Measurements from ENCODE around the gene ALAD.
A peak's percentile ranks its signal among the peaks of the same experiment; 100 is the strongest.
"Not testable (repeated sequence)": the region's sequence is repeated elsewhere in the genome, so short reads cannot be mapped to it uniquely, and the experiment has no call there.

Gene ALAD

DNA sequence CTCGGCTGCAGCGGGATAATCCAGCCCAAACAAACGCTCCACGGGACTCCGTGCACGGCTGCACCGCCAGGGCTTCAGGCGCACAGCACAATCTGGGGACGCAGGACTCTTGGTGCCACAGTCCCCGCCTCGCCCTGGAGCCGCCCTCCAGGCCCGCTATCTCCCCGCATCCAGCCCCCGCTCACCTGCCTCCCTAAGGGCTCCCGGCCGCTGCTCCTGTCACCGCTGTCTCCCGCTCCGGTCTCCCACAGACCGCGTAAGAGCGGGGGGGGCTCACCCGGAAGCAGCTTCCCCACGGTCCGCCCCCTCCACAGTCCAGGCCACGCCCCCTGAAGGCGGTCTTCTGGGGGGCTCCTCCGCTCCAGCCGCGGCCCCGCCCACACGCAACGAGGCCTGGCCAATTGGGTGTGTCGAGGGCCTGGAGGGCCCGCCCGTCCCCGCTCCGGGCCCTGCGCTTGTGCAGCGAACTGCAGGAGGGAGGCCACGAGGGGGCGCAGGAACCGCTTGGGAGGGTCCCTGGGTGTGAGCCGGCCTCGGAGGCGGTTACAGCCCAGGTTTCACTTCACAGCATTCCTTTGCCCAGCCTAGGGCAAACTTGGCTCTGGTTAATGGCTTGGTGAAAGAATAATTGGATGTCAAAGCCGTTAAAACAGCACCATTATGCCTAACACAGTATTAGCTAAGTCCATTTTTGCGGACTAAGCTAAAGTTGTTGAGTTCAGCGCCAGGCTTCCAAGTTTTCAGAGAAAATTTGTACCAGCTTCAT lies at the start of gene ALAD:
TSS of gene ALAD (minus strand) at position 258 of the 766 bp plus-strand sequence. CDS start 7,725 bp downstream, outside the sequence.
- DNase-seq (ENCODE audit: low read depth): peak; percentile 99

DNA sequence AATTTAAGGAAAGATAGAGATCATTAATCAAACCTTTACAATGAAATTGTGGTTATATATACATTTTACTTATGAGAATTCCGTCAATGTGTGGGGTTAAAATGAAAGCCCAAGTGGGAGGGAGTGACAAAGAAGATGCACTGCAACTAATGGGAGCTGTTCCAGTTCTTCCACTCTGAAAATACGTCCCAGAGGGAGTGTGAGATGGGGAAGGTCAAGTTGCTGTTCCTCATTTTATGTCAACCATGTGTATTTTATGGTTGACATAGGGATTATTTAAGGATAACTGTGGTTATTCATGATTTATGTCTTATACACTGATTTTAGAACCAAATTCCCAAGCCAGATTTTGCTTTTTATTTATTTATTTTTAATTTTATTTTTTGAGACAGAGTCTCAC lies 48.3 kb upstream of the ALAD start:
- DNase-seq (ENCODE audit: low read depth): no peak

GRCh38 chr9:113446323-113446740 lies 45.2 kb upstream of the ALAD start:
- no peak for DNase-seq (ENCODE audit: low read depth)

- no peak for DNase-seq (ENCODE audit: low read depth)
These were observed 43.7 kb upstream of the ALAD start for GRCh38 chr9:113444736-113445135.

GRCh38 chr9:113437716-113438115 lies 36.6 kb upstream of the ALAD start:
- not testable (repeated sequence) for DNase-seq (ENCODE audit: low read depth)

DNA sequence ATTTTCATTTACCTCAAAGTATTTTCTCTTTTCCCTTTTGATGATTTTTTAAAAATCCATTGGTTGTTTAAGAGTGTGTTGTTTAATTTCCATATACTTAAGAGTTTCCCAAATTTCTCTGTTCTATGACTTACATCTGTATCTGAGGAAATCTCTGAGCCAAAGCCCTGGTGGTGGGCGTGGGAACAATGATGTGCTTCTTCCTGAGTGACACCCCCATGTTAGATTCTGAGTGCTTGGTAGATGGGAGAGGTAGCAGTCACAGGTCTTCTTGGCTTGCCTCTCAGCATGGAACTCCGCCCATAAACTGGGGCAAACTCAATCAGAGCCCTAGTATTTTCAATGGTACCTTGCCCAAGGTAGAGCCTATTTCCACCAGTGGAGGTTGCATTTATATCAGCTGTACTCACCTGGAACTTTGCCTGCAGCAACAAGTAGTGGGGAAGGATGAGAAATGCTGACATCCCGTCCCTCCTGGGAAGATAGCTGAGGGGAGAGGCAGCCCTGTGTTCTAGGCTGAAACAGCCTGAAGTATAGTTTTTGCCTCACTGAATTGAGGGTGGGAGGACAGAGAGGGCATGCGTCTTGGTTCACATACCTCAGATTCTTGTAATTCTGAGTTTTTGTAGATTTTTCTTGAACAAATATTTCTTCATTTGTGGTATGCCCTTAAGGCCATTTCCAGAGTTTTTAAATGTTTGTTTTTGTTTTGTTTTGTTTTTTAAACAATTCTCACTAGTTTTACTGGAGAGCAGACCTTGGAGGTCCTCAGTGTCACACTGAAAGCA lies 35.8 kb upstream of the ALAD start:
- no peak for DNase-seq (ENCODE audit: low read depth)

GRCh38 chr9:113431191-113431590 lies 30.1 kb upstream of the ALAD start:
- DNase-seq (ENCODE audit: low read depth): no peak

GRCh38 chr9:113428062-113428615 lies 27.1 kb upstream of the ALAD start:
- no peak for DNase-seq (ENCODE audit: low read depth)

DNA sequence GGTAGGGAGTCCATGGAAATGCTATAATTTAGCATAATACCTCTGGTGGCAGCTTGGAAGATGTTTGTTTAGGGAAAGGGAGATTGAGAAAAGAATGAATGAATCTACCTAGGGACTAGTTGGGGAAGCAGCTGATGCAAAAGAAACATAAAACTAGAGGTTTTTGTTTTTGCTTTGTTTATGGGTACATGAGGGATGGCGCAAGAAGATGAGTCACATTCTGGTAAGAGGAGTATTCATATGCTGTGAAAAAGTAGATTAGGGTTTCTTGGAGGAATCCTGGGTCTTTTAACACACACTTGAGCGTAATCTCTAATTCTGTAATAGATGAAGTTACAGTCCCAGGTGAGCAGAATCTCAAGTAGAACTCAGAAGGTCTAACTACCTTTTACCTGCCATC lies 26.5 kb upstream of the ALAD start:
- no peak for DNase-seq (ENCODE audit: low read depth)

GRCh38 chr9:113426701-113427100 lies 25.6 kb upstream of the ALAD start:
- DNase-seq (ENCODE audit: low read depth): no peak

DNA sequence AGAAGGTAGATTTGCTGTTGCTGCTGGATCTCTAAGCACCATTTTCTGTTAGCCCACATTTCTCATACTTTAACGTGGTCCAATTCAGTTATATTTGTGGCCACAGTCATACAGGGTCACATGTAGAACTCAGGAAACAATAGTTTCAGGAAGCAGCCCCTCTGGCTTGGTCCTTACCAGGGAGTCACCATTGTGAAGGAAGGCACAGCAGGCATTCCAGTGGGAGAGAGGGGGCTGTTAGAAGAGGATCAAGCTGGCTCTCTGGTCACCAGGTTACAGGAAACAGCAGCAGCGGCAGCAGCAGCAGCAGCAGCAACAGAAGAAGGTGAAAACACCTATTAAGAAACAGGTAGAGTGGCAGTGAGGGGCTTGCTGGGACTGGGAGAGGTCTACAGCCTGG lies 24.0 kb upstream of the ALAD start:
- no peak for DNase-seq (ENCODE audit: low read depth)

GRCh38 chr9:113421726-113422125 lies 20.6 kb upstream of the ALAD start:
- DNase-seq (ENCODE audit: low read depth): no peak

GRCh38 chr9:113417370-113417769 lies 16.3 kb upstream of the ALAD start:
- DNase-seq (ENCODE audit: low read depth): no peak

DNA sequence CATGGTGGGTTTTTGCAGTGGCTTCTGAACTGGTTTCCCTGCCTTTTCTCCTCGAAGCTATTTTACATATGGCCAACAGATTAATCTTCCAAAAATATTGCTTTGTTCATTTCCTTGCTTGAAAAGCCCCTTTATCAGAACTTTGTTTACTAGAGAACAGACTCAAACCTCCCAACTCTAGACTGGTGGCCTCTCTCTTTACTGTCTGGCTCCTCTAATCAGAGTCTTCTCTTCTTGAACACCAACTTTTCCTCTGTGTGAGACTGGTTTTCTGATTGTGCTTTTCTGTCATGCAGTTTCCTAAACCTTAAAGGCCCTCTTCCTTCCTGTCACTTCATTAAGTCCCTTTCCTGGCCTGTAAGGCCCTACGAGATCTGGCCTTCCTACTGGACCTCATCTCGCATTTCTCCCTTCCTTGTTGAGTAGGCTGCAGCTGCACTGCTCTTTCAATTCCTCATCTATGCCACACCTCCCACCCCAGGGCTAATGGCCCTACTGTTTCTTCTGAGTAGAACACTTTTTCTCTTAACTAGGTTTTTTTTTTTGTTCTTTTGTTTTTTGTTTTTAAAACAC lies 15.2 kb upstream of the ALAD start:
- DNase-seq (ENCODE audit: low read depth): no peak

- peak; percentile 92 for DNase-seq (ENCODE audit: low read depth)
These were observed 9.3 kb upstream of the ALAD start, which contains the start of the genes C9orf43 and POLE3 for GRCh38 chr9:113410207-113410864. C9orf43 (plus strand) TSS chr9:113410747; CDS start chr9:113413494, 2,747 bp downstream. POLE3 (minus strand) TSS chr9:113410675; CDS start chr9:113410293, 382 bp downstream.

GRCh38 chr9:113409883-113410206 lies 8.8 kb upstream of the ALAD start:
- DNase-seq (ENCODE audit: low read depth): no peak

DNA sequence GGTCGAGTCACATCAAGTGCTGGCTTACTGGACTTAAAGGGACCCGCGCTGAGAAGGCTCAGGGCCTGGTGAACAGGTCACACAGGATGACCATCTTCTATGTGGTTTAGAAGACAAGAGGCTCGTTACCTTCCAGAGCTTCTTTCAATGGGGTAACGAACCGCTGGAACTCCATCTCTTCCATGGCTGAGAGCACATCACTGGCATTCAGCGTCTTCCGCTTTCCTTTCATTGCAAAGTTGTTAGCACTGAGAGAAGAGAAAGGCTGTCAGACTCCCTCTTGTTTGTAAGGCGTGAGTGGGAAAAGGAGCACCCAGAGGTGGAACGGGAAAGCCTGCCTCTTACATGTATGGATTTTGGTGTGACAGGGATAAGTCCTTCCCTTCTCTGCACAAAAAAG lies 8.4 kb upstream of the ALAD start:
- no peak for DNase-seq (ENCODE audit: low read depth)

- peak; percentile 23 for DNase-seq (ENCODE audit: low read depth)
These were observed 5.9 kb upstream of the ALAD start for GRCh38 chr9:113406873-113407511.

DNA sequence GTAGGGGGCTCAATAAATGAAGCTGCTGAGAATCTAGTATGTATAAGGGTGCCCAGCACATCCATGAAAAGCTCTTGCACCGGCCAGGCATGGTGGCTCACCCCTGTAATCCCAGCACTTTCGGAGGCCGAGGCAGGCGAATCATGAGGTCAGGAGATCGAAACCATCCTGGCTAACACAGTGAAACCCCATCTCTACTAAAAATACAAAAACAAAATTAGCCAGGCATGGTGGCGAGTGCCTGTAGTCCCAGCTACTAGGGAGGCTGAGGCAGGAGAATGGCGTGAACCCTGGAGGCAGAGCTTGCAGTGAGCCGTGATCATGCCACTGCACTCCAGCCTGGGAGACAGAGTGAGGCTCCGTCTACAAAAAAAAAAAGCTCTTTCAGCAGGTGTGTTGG lies 5.3 kb upstream of the ALAD start:
- not testable (repeated sequence) for DNase-seq (ENCODE audit: low read depth)

- DNase-seq (ENCODE audit: low read depth): no peak
These were observed 2.6 kb upstream of the ALAD start for GRCh38 chr9:113403646-113404045.

DNA sequence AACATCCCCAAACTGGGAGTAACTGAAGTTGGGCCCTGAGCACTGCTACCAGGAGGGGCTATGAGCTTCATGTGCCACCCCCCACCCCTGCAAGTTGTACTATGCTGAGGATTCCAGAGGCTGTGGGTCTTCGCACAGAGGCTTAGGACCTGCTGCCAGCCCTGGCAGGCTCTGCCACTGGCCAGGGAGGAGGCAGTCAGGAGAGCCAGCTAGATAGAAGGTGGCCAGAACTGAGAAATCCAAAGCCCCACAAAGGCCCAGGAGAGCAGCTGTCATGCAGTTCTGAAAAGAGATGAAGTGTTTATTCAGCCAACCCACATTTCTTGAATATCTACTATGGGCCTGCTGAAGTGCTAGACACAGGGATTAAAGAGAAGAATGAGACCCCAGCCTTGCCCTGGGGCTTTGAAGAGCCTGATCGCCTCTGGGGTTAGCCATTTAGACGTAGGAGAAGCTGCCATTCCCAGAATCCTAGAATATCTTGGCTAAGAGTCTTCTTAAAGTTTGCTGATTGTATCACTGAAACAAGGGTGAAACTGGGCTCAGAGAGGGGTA lies 1.4 kb downstream of the ALAD start:
- DNase-seq (ENCODE audit: low read depth): no peak

Measured in activated T-helper 9 cell treated with anti-CD3 and anti-CD28 coated beads, Interleukin-2, amount 50 U/mL, for 16 hours (primary cell).